H9 (cell line): Measurements from ENCODE around the gene TPSAB1. TPM values are rescaled to one million over a fixed set of nuclear protein-coding genes. Genes with fewer than 3 reads are reported as not detected.

Experiments
- DNase-seq: peaks from one replicate; pipeline ENCODE4 v3.0.0-alpha.2; 2017
- H2AFZ ChIP-seq: one replicate; pipeline ENCODE4 v1.6.1; 2013; ENCODE audit warnings: mild to moderate bottlenecking, low read length, control low read depth, moderate library complexity
- H2AK5ac ChIP-seq: 2 replicates; pipeline ENCODE4 v1.6.1; 2013; ENCODE audit warnings: low read length, control low read depth, mixed read lengths; ENCODE audit not compliant: insufficient read length
- H2BK120ac ChIP-seq: one replicate; pipeline ENCODE4 v1.6.1; 2013; ENCODE audit warnings: low read depth, mild to moderate bottlenecking, low read length, control low read depth, inconsistent platforms; ENCODE audit not compliant: poor library complexity, severe bottlenecking
- H2BK12ac ChIP-seq: 2 replicates; pipeline ENCODE4 v1.6.1; 2013; ENCODE audit warnings: low read length, control low read depth, mixed read lengths, low read depth; ENCODE audit not compliant: insufficient read length
- H2BK15ac ChIP-seq: 2 replicates; pipeline ENCODE4 v1.6.1; 2013; ENCODE audit warnings: low read depth, low read length, control low read depth
- H2BK20ac ChIP-seq: one replicate; pipeline ENCODE4 v1.6.1; 2013; ENCODE audit warnings: low read depth, mild to moderate bottlenecking, low read length, control low read depth, inconsistent platforms; ENCODE audit not compliant: poor library complexity, severe bottlenecking
- H2BK5ac ChIP-seq: 2 replicates; pipeline ENCODE4 v1.6.1; 2013; ENCODE audit warnings: low read length, control low read depth, mixed read lengths; ENCODE audit not compliant: insufficient read length
- H3K14ac ChIP-seq: 2 replicates; pipeline ENCODE4 v1.6.1; 2013; ENCODE audit warnings: low read length, control low read depth; ENCODE audit not compliant: insufficient read depth
- H3K18ac ChIP-seq: 2 replicates; pipeline ENCODE4 v1.6.1; 2013; ENCODE audit warnings: low read depth, mild to moderate bottlenecking, mixed read lengths, low read length, control low read depth; ENCODE audit not compliant: insufficient read length
- H3K23ac ChIP-seq: 2 replicates; pipeline ENCODE4 v1.6.1; 2013; ENCODE audit warnings: low read length, control low read depth, mixed read lengths, low read depth; ENCODE audit not compliant: insufficient read length
- H3K23me2 ChIP-seq: 2 replicates; pipeline ENCODE4 v1.6.1; 2013; ENCODE audit warnings: low read depth, mild to moderate bottlenecking, mixed read lengths, low read length, control low read depth; ENCODE audit not compliant: insufficient read length, poor library complexity, severe bottlenecking
- H3K27ac ChIP-seq: 2 replicates; pipeline ENCODE4 v1.5.1; 2013; ENCODE audit warnings: low read length, control low read depth, mixed read lengths, low read depth; ENCODE audit not compliant: insufficient read length
- H3K27me3 ChIP-seq: 2 replicates; pipeline ENCODE4 v1.6.1; 2013; ENCODE audit warnings: low read length, control low read depth, inconsistent platforms; ENCODE audit not compliant: insufficient read depth
- H3K4ac ChIP-seq: 2 replicates; pipeline ENCODE4 v1.6.1; 2013; ENCODE audit warnings: low read depth, mild to moderate bottlenecking, control low read depth, inconsistent platforms, low read length, moderate library complexity
- H3K4me1 ChIP-seq: 2 replicates; pipeline ENCODE4 v1.6.1; 2013; ENCODE audit warnings: low read length, control low read depth, inconsistent platforms; ENCODE audit not compliant: insufficient read depth
- H3K4me2 ChIP-seq: 2 replicates; pipeline ENCODE4 v1.6.1; 2013; ENCODE audit warnings: low read length, control low read depth, mixed read lengths; ENCODE audit not compliant: insufficient read length, insufficient read depth
- H3K56ac ChIP-seq: 2 replicates; pipeline ENCODE4 v1.6.1; 2013; ENCODE audit warnings: low read depth, mild to moderate bottlenecking, mixed read lengths, low read length, control low read depth; ENCODE audit not compliant: insufficient read length
- H3K79me1 ChIP-seq: 2 replicates; pipeline ENCODE4 v1.6.1; 2013; ENCODE audit warnings: low read depth, mild to moderate bottlenecking, moderate library complexity, low read length, control low read depth, inconsistent platforms; ENCODE audit not compliant: insufficient read depth, poor library complexity, severe bottlenecking
- H3K79me2 ChIP-seq: 2 replicates; pipeline ENCODE4 v1.6.1; 2013; ENCODE audit warnings: low read length, control low read depth, inconsistent platforms; ENCODE audit not compliant: insufficient read depth
- H3K9ac ChIP-seq: 2 replicates; pipeline ENCODE4 v1.6.1; 2013; ENCODE audit warnings: low read length, control low read depth, mixed read lengths; ENCODE audit not compliant: insufficient read length; ENCODE audit errors: extremely low read depth
- H3K9me3 ChIP-seq: one replicate; pipeline ENCODE4 v1.6.1; 2013; ENCODE audit warnings: low read depth, low read length, inconsistent platforms; ENCODE audit not compliant: control insufficient read depth
- H3T11ph ChIP-seq: one replicate; pipeline ENCODE4 v1.6.1; 2013; ENCODE audit warnings: mild to moderate bottlenecking, low read length, control low read depth, inconsistent platforms
- H4K20me1 ChIP-seq: one replicate; pipeline ENCODE4 v1.6.1; 2013; ENCODE audit not compliant: control insufficient read depth, insufficient read length, insufficient read depth
- H4K5ac ChIP-seq: 2 replicates; pipeline ENCODE4 v1.6.1; 2013; ENCODE audit warnings: low read depth, mild to moderate bottlenecking, mixed read lengths, low read length, control low read depth; ENCODE audit not compliant: insufficient read length
- H4K8ac ChIP-seq: replicated peaks from 2 replicates; pipeline ENCODE4 v1.6.1; 2013; ENCODE audit warnings: low read length, control low read depth, mixed read lengths, low read depth; ENCODE audit not compliant: insufficient read length
- H4K91ac ChIP-seq: 2 replicates; pipeline ENCODE4 v1.6.1; 2013; ENCODE audit warnings: low read depth, mild to moderate bottlenecking, moderate library complexity, mixed read lengths, low read length, control low read depth; ENCODE audit not compliant: insufficient read length
- H3K27ac Mint-ChIP-seq, 3 experiments: 2 replicates in 2 of 3; 3 replicates in 1 of 3; pipeline ENCODE4 v1.8.0; 2020 to 2021; ENCODE audit warnings: mixed read lengths in 3 of 3, mild to moderate bottlenecking in 1 of 3, moderate library complexity in 1 of 3
- H3K27me3 Mint-ChIP-seq: 2 replicates; pipeline ENCODE4 v1.8.0; 2021; ENCODE audit warnings: low read depth, mild to moderate bottlenecking, moderate library complexity, mixed read lengths
- H3K36me3 Mint-ChIP-seq, 3 experiments: 2 replicates in 2 of 3; 3 replicates in 1 of 3; pipeline ENCODE4 v1.8.0; 2020 to 2021; ENCODE audit warnings: low read depth in 3 of 3, mixed read lengths in 3 of 3; ENCODE audit not compliant: insufficient read depth in 1 of 3
- H3K4me1 Mint-ChIP-seq, 2 experiments: 2 replicates each; pipeline ENCODE4 v1.8.0; 2020; ENCODE audit warnings: mixed read lengths in 2 of 2
- H3K4me3 Mint-ChIP-seq, 2 experiments: 2 replicates in 1 of 2; 3 replicates in 1 of 2; pipeline ENCODE4 v1.8.0; 2020 to 2021; ENCODE audit warnings: mild to moderate bottlenecking in 2 of 2, mixed read lengths in 2 of 2, moderate library complexity in 1 of 2
- H3K9me3 Mint-ChIP-seq, 2 experiments: 2 replicates in 1 of 2; 3 replicates in 1 of 2; pipeline ENCODE4 v1.8.0; 2020; ENCODE audit warnings: mild to moderate bottlenecking in 2 of 2, mixed read lengths in 2 of 2, moderate library complexity in 1 of 2
- WGBS: extraction: QIAGEN DNeasy Blood & Tissue Kit; methylation state at CpG from one replicate; pipeline ENCODE4 v1.1.7; 2013; ENCODE audit warnings: missing lambda C conversion rate, low lambda C conversion rate, mixed read lengths; ENCODE audit not compliant: insufficient read length; ENCODE audit errors: extremely low coverage; 5-methylcytosine and 5-hydroxymethylcytosine counted together
- total RNA-seq: library from RNA; stranded (reverse); gene quantifications from 2 replicates; pipeline ENCODE4 v1.2.1, GENCODE V29; 2021
- TF ChIP-seq, protein P1 (sequence below): fragments of 200-600 bp; sonication (generic); conservative IDR thresholded peaks from 3 replicates; pipeline ENCODE4 v1.8.0; 2021; ENCODE audit warnings: antibody characterized with exemption, mild to moderate bottlenecking

Gene TPSAB1
- total RNA-seq, 1 experiment from 2014 or later = not detected

DNA sequence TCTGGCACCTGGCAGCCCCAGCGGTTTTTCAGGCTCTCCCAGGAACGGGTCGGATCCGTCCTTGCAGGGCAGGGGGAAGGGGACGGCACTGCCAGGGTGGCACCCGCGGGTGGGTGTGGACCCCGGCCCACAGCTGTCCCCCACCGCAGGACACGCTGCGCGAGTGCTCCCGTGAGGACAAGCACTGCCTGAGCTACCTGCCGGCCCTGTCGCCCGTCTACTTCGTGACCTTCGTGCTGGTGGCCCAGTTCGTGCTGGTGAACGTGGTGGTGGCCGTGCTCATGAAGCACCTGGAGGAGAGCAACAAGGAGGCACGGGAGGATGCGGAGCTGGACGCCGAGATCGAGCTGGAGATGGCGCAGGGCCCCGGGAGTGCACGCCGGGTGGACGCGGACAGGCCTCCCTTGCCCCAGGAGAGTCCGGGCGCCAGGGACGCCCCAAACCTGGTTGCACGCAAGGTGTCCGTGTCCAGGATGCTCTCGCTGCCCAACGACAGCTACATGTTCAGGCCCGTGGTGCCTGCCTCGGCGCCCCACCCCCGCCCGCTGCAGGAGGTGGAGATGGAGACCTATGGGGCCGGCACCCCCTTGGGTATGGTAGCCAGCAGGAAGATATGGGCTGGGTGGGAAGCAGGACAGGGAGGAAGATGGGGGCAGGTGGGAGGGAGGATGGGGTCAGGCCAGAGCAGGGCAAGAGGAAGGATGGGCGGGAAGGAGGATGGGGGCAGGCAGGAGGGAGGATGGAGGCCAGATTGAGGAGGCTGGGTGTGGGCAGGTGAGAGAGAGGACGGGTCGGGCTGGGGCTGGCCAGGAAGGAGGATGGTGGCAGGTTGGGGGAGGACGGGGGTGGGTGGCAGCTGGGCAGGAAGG, 22.2 kb upstream of the TPSAB1 start:
- H3K79me1 ChIP-seq = no peaks in the 10 kb centered on the region
- no peaks in the 10 kb centered on the region for H3K23me2 ChIP-seq
- no peaks in the 10 kb centered on the region for H3K79me2 ChIP-seq
- H3K27ac ChIP-seq = no peak overlapping the region
- Mint-ChIP-seq H3K4me3 (no peak overlapping the region; a peak in 1 of 5 replicates), H3K4me1 (no peaks in the 10 kb centered on the region), H3K36me3 (peaks cover 6 to 30% (median 29%) of the 10 kb centered on the region in 3 experiments; a peak in 6 of 7 replicates), H3K27ac (no peak overlapping the region), H3K9me3 (peaks cover 0 to 3% of the 10 kb centered on the region in 2 experiments; a peak in 1 of 5 replicates), H3K27me3 (no peaks in the 10 kb centered on the region)
- H2BK120ac ChIP-seq = no peak overlapping the region
- no peak overlapping the region for H4K91ac ChIP-seq
- no peak overlapping the region for H2BK5ac ChIP-seq
- no peak overlapping the region for H2AFZ ChIP-seq
- no peaks in the 10 kb centered on the region for H3K27me3 ChIP-seq
- no peak for DNase-seq
- no peak overlapping the region for H4K5ac ChIP-seq
- H3K9me3 ChIP-seq = no peaks in the 10 kb centered on the region
- H2BK20ac ChIP-seq = no peak overlapping the region
- no peak overlapping the region for H3K56ac ChIP-seq
- no peak overlapping the region for H3K23ac ChIP-seq
- peaks cover 3% of the 10 kb centered on the region for H4K20me1 ChIP-seq
- no peak overlapping the region for H3T11ph ChIP-seq
- no peak overlapping the region for H3K14ac ChIP-seq
- no peak overlapping the region for H4K8ac ChIP-seq
- no peak overlapping the region for H2AK5ac ChIP-seq
- TF ChIP-seq, protein P1, sequence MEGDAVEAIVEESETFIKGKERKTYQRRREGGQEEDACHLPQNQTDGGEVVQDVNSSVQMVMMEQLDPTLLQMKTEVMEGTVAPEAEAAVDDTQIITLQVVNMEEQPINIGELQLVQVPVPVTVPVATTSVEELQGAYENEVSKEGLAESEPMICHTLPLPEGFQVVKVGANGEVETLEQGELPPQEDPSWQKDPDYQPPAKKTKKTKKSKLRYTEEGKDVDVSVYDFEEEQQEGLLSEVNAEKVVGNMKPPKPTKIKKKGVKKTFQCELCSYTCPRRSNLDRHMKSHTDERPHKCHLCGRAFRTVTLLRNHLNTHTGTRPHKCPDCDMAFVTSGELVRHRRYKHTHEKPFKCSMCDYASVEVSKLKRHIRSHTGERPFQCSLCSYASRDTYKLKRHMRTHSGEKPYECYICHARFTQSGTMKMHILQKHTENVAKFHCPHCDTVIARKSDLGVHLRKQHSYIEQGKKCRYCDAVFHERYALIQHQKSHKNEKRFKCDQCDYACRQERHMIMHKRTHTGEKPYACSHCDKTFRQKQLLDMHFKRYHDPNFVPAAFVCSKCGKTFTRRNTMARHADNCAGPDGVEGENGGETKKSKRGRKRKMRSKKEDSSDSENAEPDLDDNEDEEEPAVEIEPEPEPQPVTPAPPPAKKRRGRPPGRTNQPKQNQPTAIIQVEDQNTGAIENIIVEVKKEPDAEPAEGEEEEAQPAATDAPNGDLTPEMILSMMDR = no peak
- no peak overlapping the region for H2BK12ac ChIP-seq
- no peak overlapping the region for H3K4me2 ChIP-seq
- no CpG with 5 or more reads among the region's 49 CpGs for WGBS
- H3K4me1 ChIP-seq = no peaks in the 10 kb centered on the region
- H3K4ac ChIP-seq = no peak overlapping the region
- no peak overlapping the region for H2BK15ac ChIP-seq
- H3K9ac ChIP-seq = no peak overlapping the region
- H3K18ac ChIP-seq = no peak overlapping the region
